ENCODE data around the gene ARHGEF3. TPM values are rescaled to one million over a fixed set of nuclear protein-coding genes. Genes with fewer than 3 reads are reported as not detected.

Gene ARHGEF3
- total RNA-seq, 1 experiment from 2014 or later: 10.2 TPM

GRCh38 chr3:56790016-56790821 lies 11.5 kb downstream of the ARHGEF3 start:
- no peaks in the 10 kb centered on the region; the same call in 1 of the 2 replicates for H3K4me1 ChIP-seq
- peaks cover 5% of the 10 kb centered on the region for H3K36me3 Mint-ChIP-seq (ENCODE audit: insufficient read depth, unreplicated experiment)
- H3K27me3 ChIP-seq (replicated peaks; ENCODE audit: control insufficient read depth, insufficient read depth, low read length): no peaks in the 10 kb centered on the region
- H3K4me3 Mint-ChIP-seq (ENCODE audit: unreplicated experiment): no peak overlapping the region
- H3K27ac Mint-ChIP-seq (ENCODE audit: unreplicated experiment): no peak overlapping the region
- no TSS peak for BruUV-seq (replicated peaks)
- H3K9me3 ChIP-seq: no peaks in the 10 kb centered on the region
- TF ChIP-seq, protein P1, sequence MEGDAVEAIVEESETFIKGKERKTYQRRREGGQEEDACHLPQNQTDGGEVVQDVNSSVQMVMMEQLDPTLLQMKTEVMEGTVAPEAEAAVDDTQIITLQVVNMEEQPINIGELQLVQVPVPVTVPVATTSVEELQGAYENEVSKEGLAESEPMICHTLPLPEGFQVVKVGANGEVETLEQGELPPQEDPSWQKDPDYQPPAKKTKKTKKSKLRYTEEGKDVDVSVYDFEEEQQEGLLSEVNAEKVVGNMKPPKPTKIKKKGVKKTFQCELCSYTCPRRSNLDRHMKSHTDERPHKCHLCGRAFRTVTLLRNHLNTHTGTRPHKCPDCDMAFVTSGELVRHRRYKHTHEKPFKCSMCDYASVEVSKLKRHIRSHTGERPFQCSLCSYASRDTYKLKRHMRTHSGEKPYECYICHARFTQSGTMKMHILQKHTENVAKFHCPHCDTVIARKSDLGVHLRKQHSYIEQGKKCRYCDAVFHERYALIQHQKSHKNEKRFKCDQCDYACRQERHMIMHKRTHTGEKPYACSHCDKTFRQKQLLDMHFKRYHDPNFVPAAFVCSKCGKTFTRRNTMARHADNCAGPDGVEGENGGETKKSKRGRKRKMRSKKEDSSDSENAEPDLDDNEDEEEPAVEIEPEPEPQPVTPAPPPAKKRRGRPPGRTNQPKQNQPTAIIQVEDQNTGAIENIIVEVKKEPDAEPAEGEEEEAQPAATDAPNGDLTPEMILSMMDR (IDR thresholded peaks at IDR 0.05; ENCODE audit: insufficient read depth in 1 of 2, low read depth in 1 of 2, low read length in 1 of 2, severe bottlenecking in 1 of 2, unreplicated experiment in 1 of 2): no peak
- DNase-seq: no peak
- ChIA-PET POLR2A (no interaction called here), CTCF (interaction anchor here (0.7 to 1.3 kb wide), 3 partner anchors 9 to 66 kb away, joined by 3 to 5 read pairs (median 4); partner anchors contain the start of gene ARHGEF3)
- H3K27me3 Mint-ChIP-seq (ENCODE audit: insufficient read depth, unreplicated experiment): no peaks in the 10 kb centered on the region
- peaks cover 9% of the 10 kb centered on the region for H3K9me3 Mint-ChIP-seq (ENCODE audit: unreplicated experiment)
- H3K36me3 ChIP-seq (ENCODE audit: control insufficient read depth, insufficient read depth, low read length): no peaks in the 10 kb centered on the region
- intact Hi-C loops (cut with micrococcal nuclease; ENCODE audit: unreplicated experiment): no loop called here
- H3K4me3 ChIP-seq (ENCODE audit: low read depth, low read length): no peak overlapping the region
- H3K4me1 Mint-ChIP-seq (ENCODE audit: low read depth, unreplicated experiment): peaks cover 15% of the 10 kb centered on the region

DNA sequence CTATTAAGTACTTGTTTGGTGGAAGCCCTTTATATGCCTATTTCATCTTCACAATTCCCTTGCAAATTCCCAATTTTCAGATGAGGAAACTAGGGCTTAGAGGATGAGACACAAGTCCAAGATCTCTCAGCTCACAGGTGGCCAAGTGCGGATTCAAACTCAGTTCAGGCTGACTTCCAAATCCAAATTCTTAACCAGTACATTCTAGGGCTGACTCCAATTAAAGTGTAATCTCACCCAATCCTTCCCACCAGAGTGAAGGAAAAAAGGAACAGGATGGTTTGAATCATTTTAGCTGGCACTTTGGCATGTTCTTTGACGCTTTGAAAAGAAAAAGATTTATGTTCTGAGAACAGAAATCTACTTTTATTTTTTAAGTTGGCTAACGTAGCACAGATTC lies 12.7 kb downstream of the ARHGEF3 start:
- ChIA-PET POLR2A (no interaction called here), CTCF (no interaction called here)
- TF ChIP-seq, protein P1 (IDR thresholded peaks at IDR 0.05; ENCODE audit: insufficient read depth in 1 of 2, low read depth in 1 of 2, low read length in 1 of 2, severe bottlenecking in 1 of 2, unreplicated experiment in 1 of 2): no peak
- no peaks in the 10 kb centered on the region for H3K9me3 ChIP-seq
- Mint-ChIP-seq H3K4me3 (ENCODE audit: unreplicated experiment) (no peak overlapping the region), H3K27ac (ENCODE audit: unreplicated experiment) (no peak overlapping the region), H3K9me3 (ENCODE audit: unreplicated experiment) (peaks cover 7% of the 10 kb centered on the region), H3K36me3 (ENCODE audit: insufficient read depth, unreplicated experiment) (peaks cover 5% of the 10 kb centered on the region), H3K4me1 (ENCODE audit: low read depth, unreplicated experiment) (peaks cover 14% of the 10 kb centered on the region), H3K27me3 (ENCODE audit: insufficient read depth, unreplicated experiment) (no peaks in the 10 kb centered on the region)
- no peaks in the 10 kb centered on the region for H3K36me3 ChIP-seq (ENCODE audit: control insufficient read depth, insufficient read depth, low read length)
- H3K27me3 ChIP-seq (replicated peaks; ENCODE audit: control insufficient read depth, insufficient read depth, low read length): no peaks in the 10 kb centered on the region
- no peak overlapping the region for H3K4me3 ChIP-seq (ENCODE audit: low read depth, low read length)
- no TSS peak for BruUV-seq (replicated peaks)
- H3K4me1 ChIP-seq: no peaks in the 10 kb centered on the region
- DNase-seq: no peak
- intact Hi-C loops (cut with micrococcal nuclease; ENCODE audit: unreplicated experiment): no loop called here

GRCh38 chr3:56788521-56788920 lies 13.2 kb downstream of the ARHGEF3 start:
- Histone ChIP-seq H3K36me3 (ENCODE audit: control insufficient read depth, insufficient read depth, low read length) (no peaks in the 10 kb centered on the region), H3K27me3 (replicated peaks; ENCODE audit: control insufficient read depth, insufficient read depth, low read length) (no peaks in the 10 kb centered on the region), H3K4me3 (ENCODE audit: low read depth, low read length) (no peak overlapping the region), H3K4me1 (peaks cover 3% of the 10 kb centered on the region; the same call in 1 of the 2 replicates), H3K9me3 (no peaks in the 10 kb centered on the region)
- H3K4me1 Mint-ChIP-seq (ENCODE audit: low read depth, unreplicated experiment): peaks cover 9% of the 10 kb centered on the region
- no peaks in the 10 kb centered on the region for H3K27me3 Mint-ChIP-seq (ENCODE audit: insufficient read depth, unreplicated experiment)
- TF ChIP-seq, protein P1 (IDR thresholded peaks at IDR 0.05; ENCODE audit: insufficient read depth in 1 of 2, low read depth in 1 of 2, low read length in 1 of 2, severe bottlenecking in 1 of 2, unreplicated experiment in 1 of 2): no peak
- BruUV-seq (replicated peaks): no TSS peak
- H3K27ac Mint-ChIP-seq (ENCODE audit: unreplicated experiment): no peak overlapping the region
- ChIA-PET CTCF (no interaction called here), POLR2A (no interaction called here)
- no peak overlapping the region for H3K4me3 Mint-ChIP-seq (ENCODE audit: unreplicated experiment)
- no peaks in the 10 kb centered on the region for H3K36me3 Mint-ChIP-seq (ENCODE audit: insufficient read depth, unreplicated experiment)
- intact Hi-C loops (cut with micrococcal nuclease; ENCODE audit: unreplicated experiment): no loop called here
- peaks cover 1% of the 10 kb centered on the region for H3K9me3 Mint-ChIP-seq (ENCODE audit: unreplicated experiment)
- no peak for DNase-seq
